ENCODE measurements around the gene SHROOM3. TPM values are rescaled to one million over a fixed set of nuclear protein-coding genes. Genes with fewer than 3 reads are reported as not detected.

The SHROOM3 gene
- total RNA-seq, 6 experiments from 2014 or later: 39.1 to 98.7 (median 40.9) TPM

DNA sequence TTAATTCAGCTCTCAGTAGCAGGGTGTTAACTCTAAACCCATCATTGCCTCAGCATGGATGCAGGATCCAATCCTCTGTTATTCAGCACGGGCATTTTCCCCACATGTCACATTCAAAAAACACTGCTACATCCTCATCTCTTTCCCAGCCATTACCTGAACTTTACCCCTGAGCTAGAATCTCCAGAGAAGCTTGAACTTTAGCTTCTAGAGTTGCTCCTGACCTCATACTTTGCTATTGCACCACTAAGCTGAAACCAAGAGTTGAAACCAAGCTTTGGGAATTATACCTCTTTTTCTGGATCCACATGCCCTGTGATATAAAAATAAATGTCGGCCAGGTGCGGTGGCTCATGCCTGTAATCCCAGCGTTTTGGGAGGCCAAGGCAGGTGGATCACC lies 90.7 kb downstream of the SHROOM3 start:
- peaks cover 3% of the 10 kb centered on the region for H3K27me3 Mint-ChIP-seq (ENCODE audit: insufficient read depth)
- H3K27ac Mint-ChIP-seq: no peak overlapping the region
- no peak for TF ChIP-seq CTCF (IDR thresholded peaks at IDR 0.05)

DNA sequence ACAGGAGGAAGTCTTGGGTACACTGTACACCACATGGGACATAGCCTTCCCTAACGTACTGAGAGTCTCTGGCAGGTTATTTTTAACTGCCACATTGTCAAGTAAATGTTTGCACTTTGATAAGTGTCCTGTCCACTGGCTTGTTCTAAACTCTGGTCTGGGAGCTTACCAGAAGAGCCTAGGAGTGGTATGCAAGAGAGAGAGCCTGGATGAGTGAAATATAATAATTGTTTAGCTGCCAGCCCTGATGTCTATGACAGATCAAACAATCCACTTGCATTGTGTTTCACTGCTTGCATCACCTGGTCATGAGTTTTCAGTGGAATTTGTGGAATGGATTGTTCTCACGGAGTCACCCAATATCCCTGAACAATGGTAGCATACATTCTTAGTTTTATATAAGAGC lies 91.6 kb downstream of the SHROOM3 start:
- H3K9me3 Mint-ChIP-seq: no peaks in the 10 kb centered on the region
- H3K4me1 Mint-ChIP-seq (ENCODE audit: low read depth): 0 out of 2 replicates have a peak, but pooled peaks cover 6% of the 10 kb centered on the region
- H3K4me3 Mint-ChIP-seq: no peak overlapping the region
- H3K27me3 Mint-ChIP-seq (ENCODE audit: insufficient read depth): peaks cover 3% of the 10 kb centered on the region
- DNase-seq: no peak
- peaks cover 4% of the 10 kb centered on the region; the same call in 1 of the 2 replicates for H3K36me3 Mint-ChIP-seq (ENCODE audit: low read depth)
- TF ChIP-seq CTCF (IDR thresholded peaks at IDR 0.05): no peak
- H3K27ac Mint-ChIP-seq: no peak overlapping the region

More for the DNA sequence above, 90.7 kb downstream of the SHROOM3 start:
- DNase-seq: no peak
- no peak overlapping the region for H3K4me3 Mint-ChIP-seq
- H3K36me3 Mint-ChIP-seq (ENCODE audit: low read depth): peaks cover 8% of the 10 kb centered on the region; the same call in 1 of the 2 replicates
- H3K9me3 Mint-ChIP-seq: no peaks in the 10 kb centered on the region
- 0 out of 2 replicates have a peak, but pooled peaks cover 6% of the 10 kb centered on the region for H3K4me1 Mint-ChIP-seq (ENCODE audit: low read depth)

- H3K9me3 Mint-ChIP-seq: no peaks in the 10 kb centered on the region
- no peak overlapping the region for H3K27ac Mint-ChIP-seq
- TF ChIP-seq CTCF (IDR thresholded peaks at IDR 0.05): no peak
- no peaks in the 10 kb centered on the region for H3K36me3 Mint-ChIP-seq (ENCODE audit: low read depth)
- no peak for DNase-seq
- H3K4me1 Mint-ChIP-seq (ENCODE audit: low read depth): 0 out of 2 replicates have a peak, but pooled peaks cover 6% of the 10 kb centered on the region
- no peak overlapping the region for H3K4me3 Mint-ChIP-seq
- H3K27me3 Mint-ChIP-seq (ENCODE audit: insufficient read depth): peaks cover 3% of the 10 kb centered on the region
These were observed 92.6 kb downstream of the SHROOM3 start for GRCh38 chr4:76527666-76528065.

GRCh38 chr4:76531597-76531996 lies 96.6 kb downstream of the SHROOM3 start:
- no peak for DNase-seq
- Mint-ChIP-seq H3K36me3 (ENCODE audit: low read depth) (no peaks in the 10 kb centered on the region), H3K4me3 (no peak overlapping the region), H3K27me3 (ENCODE audit: insufficient read depth) (peaks cover 3% of the 10 kb centered on the region), H3K9me3 (no peaks in the 10 kb centered on the region), H3K4me1 (ENCODE audit: low read depth) (peaks cover 17% of the 10 kb centered on the region), H3K27ac (no peak overlapping the region)
- TF ChIP-seq CTCF (IDR thresholded peaks at IDR 0.05): no peak

GRCh38 chr4:76532805-76533204 lies 97.8 kb downstream of the SHROOM3 start:
- TF ChIP-seq CTCF (IDR thresholded peaks at IDR 0.05): no peak
- Mint-ChIP-seq H3K9me3 (no peaks in the 10 kb centered on the region), H3K4me3 (no peak overlapping the region), H3K27me3 (ENCODE audit: insufficient read depth) (peaks cover 2% of the 10 kb centered on the region; the same call in 1 of the 2 replicates), H3K27ac (no peak overlapping the region), H3K4me1 (ENCODE audit: low read depth) (peaks cover 19% of the 10 kb centered on the region), H3K36me3 (ENCODE audit: low read depth) (no peaks in the 10 kb centered on the region)
- DNase-seq: no peak

- Mint-ChIP-seq H3K4me3 (no peak overlapping the region), H3K36me3 (ENCODE audit: low read depth) (0 out of 2 replicates have a peak, but pooled peaks cover 3% of the 10 kb centered on the region), H3K9me3 (no peaks in the 10 kb centered on the region), H3K27ac (no peak overlapping the region), H3K27me3 (ENCODE audit: insufficient read depth) (peaks cover 1% of the 10 kb centered on the region), H3K4me1 (ENCODE audit: low read depth) (peaks cover 22% of the 10 kb centered on the region)
- DNase-seq: no peak
- no peak for TF ChIP-seq CTCF (IDR thresholded peaks at IDR 0.05)
These were observed 98.3 kb downstream of the SHROOM3 start for GRCh38 chr4:76533314-76533713.
